ENCODE data around the gene CDC42. TPM values are rescaled to one million over a fixed set of nuclear protein-coding genes. Genes with fewer than 3 reads are reported as not detected.

Gene CDC42
- total and polyA plus RNA-seq, 8 donors = 277 to 381 (median 335) TPM

- Histone ChIP-seq H3K27me3 (no peaks in the 10 kb centered on the region), H3K36me3 (no peaks in the 10 kb centered on the region), H3K4me1 (peaks cover 8 to 26% of the 10 kb centered on the region in 2 donors), H3K4me3 (no peak overlapping the region), H3K27ac (peak overlapping the region in 1 of 2 donors; percentile 88), H3K9me3 (no peaks in the 10 kb centered on the region)
- no peak for TF ChIP-seq CTCF (IDR thresholded peaks at IDR 0.05)
- ATAC-seq (no peak), DNase-seq (no peak)
- intact Hi-C loops (cut with DNase I) = no loop called here
Observed at GRCh38 chr1:22038036-22038435, 14.5 kb upstream of the CDC42 start.

GRCh38 chr1:22039594-22040285 is 12.8 kb upstream of the CDC42 start:
- Histone ChIP-seq H3K4me1 (peaks cover 8 to 26% of the 10 kb centered on the region in 2 donors), H3K9me3 (no peaks in the 10 kb centered on the region), H3K36me3 (no peaks in the 10 kb centered on the region), H3K27ac (peak overlapping the region; percentile 33 to 88), H3K27me3 (no peaks in the 10 kb centered on the region), H3K4me3 (no peak overlapping the region)
- ATAC-seq (peak; percentile 98), DNase-seq (peak in 3 of 4 donors; percentile 82 to 88 (median 85))
- TF ChIP-seq CTCF (IDR thresholded peaks at IDR 0.05) = no peak
- intact Hi-C loops (cut with DNase I) = no loop called here

- ATAC-seq (no peak), DNase-seq (no peak)
- Histone ChIP-seq H3K9me3 (no peaks in the 10 kb centered on the region), H3K36me3 (no peaks in the 10 kb centered on the region), H3K27me3 (no peaks in the 10 kb centered on the region), H3K27ac (peak overlapping the region; percentile 33 to 88), H3K4me3 (no peak overlapping the region), H3K4me1 (peaks cover 8 to 26% of the 10 kb centered on the region in 2 donors)
- TF ChIP-seq CTCF (IDR thresholded peaks at IDR 0.05) = no peak
- intact Hi-C loops (cut with DNase I) = no loop called here
Observed at GRCh38 chr1:22040286-22040623, 12.3 kb upstream of the CDC42 start.

GRCh38 chr1:22041505-22041904 is 11.0 kb upstream of the CDC42 start:
- no peak for TF ChIP-seq CTCF (IDR thresholded peaks at IDR 0.05)
- H3K4me3 ChIP-seq = no peak overlapping the region
- H3K27ac ChIP-seq = no peak overlapping the region
- peaks cover 8 to 26% of the 10 kb centered on the region in 2 donors for H3K4me1 ChIP-seq
- no peaks in the 10 kb centered on the region for H3K27me3 ChIP-seq
- no peak for ATAC-seq
- intact Hi-C loops (cut with DNase I) = no loop called here
- no peaks in the 10 kb centered on the region for H3K36me3 ChIP-seq
- no peaks in the 10 kb centered on the region for H3K9me3 ChIP-seq
- DNase-seq = no peak

GRCh38 chr1:22043198-22043769 is 9.2 kb upstream of the CDC42 start:
- no peaks in the 10 kb centered on the region for H3K36me3 ChIP-seq
- H3K9me3 ChIP-seq = no peaks in the 10 kb centered on the region
- ATAC-seq = no peak
- DNase-seq = peak in 1 of 4 donors; percentile 4
- no peaks in the 10 kb centered on the region for H3K27me3 ChIP-seq
- H3K27ac ChIP-seq = no peak overlapping the region
- no peak overlapping the region for H3K4me3 ChIP-seq
- H3K4me1 ChIP-seq = peaks cover 8 to 17% of the 10 kb centered on the region in 2 donors
- no peak for TF ChIP-seq CTCF (IDR thresholded peaks at IDR 0.05)
- intact Hi-C loops (cut with DNase I) = no loop called here
